Endothelial cell of umbilical vein (primary cell): ENCODE data around the gene CFAP20DC. TPM values are rescaled to one million over a fixed set of nuclear protein-coding genes. Genes with fewer than 3 reads are reported as not detected.

ENCODE experiments used
- BruUV-seq: library from RNA; stranded (reverse); fragments of 400-500 nt; replicated peaks from 2 replicates; lab custom pipeline; 2021; lab: Mats Ljungman, UMichigan
- CTCF ChIA-PET: fragments of 300-600, 350-600 bp; sonication (Branson Sonifier 250); formaldehyde crosslinking; loops from one replicate; lab custom pipeline; 2021; ENCODE audit warnings: antibody characterized with exemption, inconsistent platforms; lab: Charles Lee
- POLR2A ChIA-PET: fragments of 300-600, 350-600 bp; sonication (Branson Sonifier 250); formaldehyde crosslinking; loops from one replicate; lab custom pipeline; 2021; ENCODE audit warnings: antibody characterized with exemption, inconsistent platforms; lab: Charles Lee
- DNase-seq: peaks from one replicate; pipeline ENCODE4 v3.0.0-alpha.2; 2011; ENCODE audit warnings: low read depth, low spot score
- FAIRE-seq: peaks from 2 replicates; lab custom pipeline; 2011; peaks lifted over from hg19 to GRCh38; lab: Jason Lieb, UNC
- H2AFZ ChIP-seq: 2 replicates; pipeline ENCODE4 v1.6.0; 2012; ENCODE audit warnings: low read depth, low read length, control low read depth, inconsistent platforms
- H3K27ac ChIP-seq: 2 replicates; pipeline ENCODE4 v1.5.1; 2011; ENCODE audit warnings: low read depth, mild to moderate bottlenecking, control low read depth, low read length, moderate library complexity; ENCODE audit not compliant: insufficient read depth
- H3K27me3 ChIP-seq, 2 experiments: 2 replicates each; pipeline versions ENCODE4 v1.6.0 to v1.6.1; 2011; ENCODE audit warnings: low read length in 2 of 2, mixed read lengths in 1 of 2; ENCODE audit not compliant: control insufficient read depth in 2 of 2, insufficient read depth in 2 of 2
- H3K36me3 ChIP-seq, 2 experiments: 2 replicates in 1 of 2; 3 replicates in 1 of 2; pipeline ENCODE4 v1.5.1; 2011; ENCODE audit warnings: low read length in 2 of 2, mild to moderate bottlenecking in 1 of 2, moderate library complexity in 1 of 2; ENCODE audit not compliant: control insufficient read depth in 2 of 2, insufficient read depth in 2 of 2; ENCODE audit errors: extremely low read depth in 1 of 2
- H3K4me1 ChIP-seq: 3 replicates; pipeline ENCODE4 v1.5.1; 2011; ENCODE audit warnings: mild to moderate bottlenecking, low read length; ENCODE audit not compliant: control insufficient read depth, insufficient read depth; ENCODE audit errors: extremely low read depth
- H3K4me2 ChIP-seq: 2 replicates; pipeline ENCODE4 v1.6.1; 2011; ENCODE audit warnings: low read length, control low read depth, mixed read lengths; ENCODE audit not compliant: insufficient read depth
- H3K4me3 ChIP-seq, 3 experiments: fragments of 200-600 bp in 1 of 3; sonication (generic), shearing (Covaris generic) in 1 of 3; replicated peaks in 1 of 3; 2 replicates each; pipeline ENCODE4 v1.5.1; 2011 to 2016; ENCODE audit warnings: control low read depth in 3 of 3, low read length in 3 of 3, mild to moderate bottlenecking in 2 of 3, inconsistent platforms in 1 of 3, low read depth in 1 of 3, moderate library complexity in 1 of 3; ENCODE audit not compliant: insufficient read depth in 1 of 3
- H3K79me2 ChIP-seq: 2 replicates; pipeline ENCODE4 v1.6.0; 2012; ENCODE audit warnings: low read length, inconsistent platforms; ENCODE audit not compliant: control insufficient read depth, insufficient read depth
- H3K9ac ChIP-seq: replicated peaks from 2 replicates; pipeline ENCODE3; 2011; ENCODE audit warnings: low read length, control low read depth; ENCODE audit not compliant: insufficient read depth; ENCODE audit errors: extremely low read depth
- H3K9me1 ChIP-seq: replicated peaks from 3 replicates; pipeline ENCODE4 v1.6.0; 2011; ENCODE audit warnings: mild to moderate bottlenecking, low read length; ENCODE audit not compliant: control insufficient read depth, insufficient read depth; ENCODE audit errors: extremely low read depth
- H3K9me3 ChIP-seq: replicated peaks from 2 replicates; pipeline ENCODE4 v1.5.1; 2012; ENCODE audit warnings: low read length, inconsistent platforms; ENCODE audit not compliant: control insufficient read depth, insufficient read depth
- H4K20me1 ChIP-seq: replicated peaks from 2 replicates; pipeline ENCODE3; 2011; ENCODE audit warnings: mild to moderate bottlenecking, low read length; ENCODE audit not compliant: control insufficient read depth, insufficient read depth; ENCODE audit errors: extremely low read depth
- EZH2 ChIP-seq: IDR thresholded peaks from 2 replicates; pipeline ENCODE4 v1.6.1; 2012; ENCODE audit warnings: borderline replicate concordance, low read depth, mild to moderate bottlenecking, moderate library complexity, low read length, inconsistent platforms; ENCODE audit not compliant: severe bottlenecking
- FOS ChIP-seq: IDR thresholded peaks from 2 replicates; pipeline ENCODE4 v1.6.1; 2011; ENCODE audit warnings: mild to moderate bottlenecking, low read length, moderate library complexity, borderline replicate concordance; ENCODE audit not compliant: insufficient read depth
- GATA2 ChIP-seq: IDR thresholded peaks from 2 replicates; pipeline ENCODE4 v1.7.0; 2011; ENCODE audit warnings: low read depth, mild to moderate bottlenecking, moderate library complexity, mixed read lengths, low read length; ENCODE audit not compliant: insufficient read length, insufficient read depth
- JUN ChIP-seq: IDR thresholded peaks from 2 replicates; pipeline ENCODE4 v1.6.1; 2011; ENCODE audit warnings: borderline replicate concordance, low read depth; ENCODE audit not compliant: insufficient read length, insufficient read depth
- MYC ChIP-seq: IDR thresholded peaks from one replicate; pipeline ENCODE4 v1.6.1; 2011; ENCODE audit warnings: mild to moderate bottlenecking, low read depth, low read length
- POLR2A ChIP-seq: IDR thresholded peaks from 2 replicates; pipeline ENCODE4 v1.6.1; 2012; ENCODE audit warnings: low read depth, mild to moderate bottlenecking, control low read depth, low read length
- POLR2AphosphoS5 ChIP-seq: IDR thresholded peaks from 2 replicates; pipeline ENCODE4 v1.6.1; 2012; ENCODE audit warnings: low read depth, mild to moderate bottlenecking, control low read depth, low read length, moderate library complexity; ENCODE audit not compliant: insufficient read depth
- dilution Hi-C: fragments of 300-500 bp; cut with MboI; formaldehyde crosslinking; loops from one replicate; pipeline ENCODE4 v1.15.0; 2019; ENCODE audit warnings: low sequenced_read_pairs; ENCODE audit not compliant: extremely low pct_ligation_motif_present
- intact Hi-C: fragments of 100-400 bp; cut with micrococcal nuclease; formaldehyde crosslinking; loops from one replicate; pipeline ENCODE4 v1.10.0; 2022
- polyA plus RNA-seq, 4 experiments: library from polyadenylated mRNA; depleted of rRNA in 3 of 4; stranded (reverse) in 3 of 4; unstranded in 1 of 4; fragments of >200 nt; gene quantifications; 2 replicates each; pipeline versions ENCODE4 v1.2.1 to v1.2.3, GENCODE V29; 2011 to 2012; ENCODE audit warnings: missing spikeins in 1 of 4
- total RNA-seq: library from RNA; stranded (reverse); gene quantifications from 2 replicates; pipeline ENCODE4 v1.2.3, GENCODE V29; 2021
- TF ChIP-seq, protein P1 (sequence below): IDR thresholded peaks from 2 replicates; pipeline ENCODE4 v1.6.1; 2011; ENCODE audit not compliant: insufficient read depth, insufficient read length
- TF ChIP-seq, protein P2 (sequence below), 2 donors: IDR thresholded peaks; 1 replicate in 1 of 2; 2 replicates in 1 of 2; pipeline ENCODE4 v1.5.1; 2011; ENCODE audit warnings: low read length in 2 of 2, mild to moderate bottlenecking in 2 of 2, moderate library complexity in 2 of 2, control low read depth in 1 of 2, inconsistent platforms in 1 of 2, low read depth in 1 of 2; ENCODE audit not compliant: insufficient read depth in 1 of 2; ENCODE audit errors: extremely low read depth in 1 of 2

CFAP20DC gene
- total and polyA plus RNA-seq, 2 donors (not counting 3 experiments of a cell fraction or from before 2014, with no cell fraction given), result 0.92 to 2.1 TPM

- Histone ChIP-seq H3K4me2 (no peak overlapping the region), H4K20me1 (no peaks in the 10 kb centered on the region), H3K4me1 (peaks cover 9% of the 10 kb centered on the region), H2AFZ (no peak overlapping the region), H3K9ac (no peak overlapping the region), H3K27me3 (no peaks in the 10 kb centered on the region), H3K9me3 (no peaks in the 10 kb centered on the region), H3K27ac (no peak overlapping the region), H3K36me3 (no peaks in the 10 kb centered on the region), H3K79me2 (no peaks in the 10 kb centered on the region), H3K4me3 (no peak overlapping the region), H3K9me1 (no peaks in the 10 kb centered on the region)
- ChIA-PET POLR2A (no interaction called here), CTCF (no interaction called here)
- dilution Hi-C loops (no loop called here), intact Hi-C loops (no loop called here)
- BruUV-seq, result no TSS peak
- no peak for TF ChIP-seq GATA2
- TF ChIP-seq, protein P1, sequence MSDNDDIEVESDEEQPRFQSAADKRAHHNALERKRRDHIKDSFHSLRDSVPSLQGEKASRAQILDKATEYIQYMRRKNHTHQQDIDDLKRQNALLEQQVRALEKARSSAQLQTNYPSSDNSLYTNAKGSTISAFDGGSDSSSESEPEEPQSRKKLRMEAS, result no peak
- no peak for TF ChIP-seq POLR2AphosphoS5
- TF ChIP-seq, protein P2, sequence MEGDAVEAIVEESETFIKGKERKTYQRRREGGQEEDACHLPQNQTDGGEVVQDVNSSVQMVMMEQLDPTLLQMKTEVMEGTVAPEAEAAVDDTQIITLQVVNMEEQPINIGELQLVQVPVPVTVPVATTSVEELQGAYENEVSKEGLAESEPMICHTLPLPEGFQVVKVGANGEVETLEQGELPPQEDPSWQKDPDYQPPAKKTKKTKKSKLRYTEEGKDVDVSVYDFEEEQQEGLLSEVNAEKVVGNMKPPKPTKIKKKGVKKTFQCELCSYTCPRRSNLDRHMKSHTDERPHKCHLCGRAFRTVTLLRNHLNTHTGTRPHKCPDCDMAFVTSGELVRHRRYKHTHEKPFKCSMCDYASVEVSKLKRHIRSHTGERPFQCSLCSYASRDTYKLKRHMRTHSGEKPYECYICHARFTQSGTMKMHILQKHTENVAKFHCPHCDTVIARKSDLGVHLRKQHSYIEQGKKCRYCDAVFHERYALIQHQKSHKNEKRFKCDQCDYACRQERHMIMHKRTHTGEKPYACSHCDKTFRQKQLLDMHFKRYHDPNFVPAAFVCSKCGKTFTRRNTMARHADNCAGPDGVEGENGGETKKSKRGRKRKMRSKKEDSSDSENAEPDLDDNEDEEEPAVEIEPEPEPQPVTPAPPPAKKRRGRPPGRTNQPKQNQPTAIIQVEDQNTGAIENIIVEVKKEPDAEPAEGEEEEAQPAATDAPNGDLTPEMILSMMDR (IDR thresholded peaks at IDR 0.05; ENCODE audit: extremely low read depth in 1 of 2, insufficient read depth in 1 of 2, low read depth in 1 of 2, low read length in 2 of 2), result no peak
- no peak for TF ChIP-seq JUN
- TF ChIP-seq MYC, result no peak
- no peak for TF ChIP-seq POLR2A
- no peak for TF ChIP-seq EZH2
- no peak for TF ChIP-seq FOS
- FAIRE-seq (no peak), DNase-seq (no peak)
Observed at GRCh38 chr3:58868097-58868779, 181.6 kb downstream of the CFAP20DC start.
